ENCODE results near the gene ZNF678. TPM values are rescaled to one million over a fixed set of nuclear protein-coding genes. Genes with fewer than 3 reads are reported as not detected.
"Not testable (repeated sequence)": the region's sequence is repeated elsewhere in the genome, so short reads cannot be mapped to it uniquely, and the experiment has no call there.

Gene ZNF678
- total and polyA plus RNA-seq, 2 of the 4 experiments (the other 2 are of a cell fraction): 1.3 to 4.8 TPM

- POLR2A ChIA-PET (ENCODE audit: unreplicated experiment); H2AK9ac ChIP-seq (replicated peaks; ENCODE audit: low read depth, low read length, poor library complexity); H3K4ac ChIP-seq (ENCODE audit: low read depth, low read length): not testable (repeated sequence)
These were observed 138.3 kb downstream of the ZNF678 start for GRCh38 chr1:227701631-227702030.

More at GRCh38 chr1:227701631-227702030, 138.3 kb downstream of the ZNF678 start:
- intact Hi-C loops (cut with micrococcal nuclease); H4K91ac ChIP-seq (ENCODE audit: insufficient read depth, low read depth, low read length); H2BK15ac ChIP-seq (ENCODE audit: low read depth, low read length); H3K4me3 ChIP-seq (ENCODE audit: insufficient read depth, low read depth, low read length); H3K4me1 ChIP-seq (ENCODE audit: control insufficient read depth, insufficient read depth, low read length); H4K20me1 ChIP-seq (ENCODE audit: insufficient read depth, low read length); H3K27me3 ChIP-seq (ENCODE audit: control insufficient read depth, insufficient read depth, low read length); BruUV-seq (replicated peaks); dilution Hi-C loops (cut with HindIII; ENCODE audit: low sequenced_read_pairs, unreplicated experiment); H3K79me1 ChIP-seq (ENCODE audit: low read depth in 1 of 2, low read length in 2 of 2); H3K23ac ChIP-seq (ENCODE audit: low read depth, low read length); CTCF ChIA-PET; H3K9me1 ChIP-seq (ENCODE audit: insufficient read depth, low read length); H3K18ac ChIP-seq (ENCODE audit: low read depth, low read length); H2AK5ac ChIP-seq (ENCODE audit: low read depth, low read length); ATAC-seq (ENCODE audit: low read depth); H2AFZ ChIP-seq (replicated peaks; ENCODE audit: low read length, poor library complexity); H3K36me3 ChIP-seq (ENCODE audit: control insufficient read depth, insufficient read depth, low read length); H2BK20ac ChIP-seq (ENCODE audit: low read depth, low read length); H3K56ac ChIP-seq (ENCODE audit: extremely low read depth, insufficient read depth, low read length); in situ Hi-C loops (cut with MboI; ENCODE audit: low sequenced_read_pairs); H3K9ac ChIP-seq (ENCODE audit: low read depth, low read length); H3K27ac ChIP-seq (ENCODE audit: insufficient read depth, low read length); DNase-seq; H4K8ac ChIP-seq (ENCODE audit: low read depth in 2 of 2, low read length in 2 of 2); H2BK120ac ChIP-seq (ENCODE audit: low read depth, low read length); H3K14ac ChIP-seq (replicated peaks; ENCODE audit: low read depth, low read length); H2BK5ac ChIP-seq (ENCODE audit: low read depth, low read length, poor library complexity, severe bottlenecking); H3K9me3 ChIP-seq (ENCODE audit: control insufficient read depth, insufficient read depth, low read length); H3K4me2 ChIP-seq (ENCODE audit: low read depth, low read length); H4K5ac ChIP-seq (ENCODE audit: low read depth, low read length): not testable (repeated sequence)
- no CpG with 5 or more reads among the region's 1 CpG for WGBS, 2 experiments (ENCODE audit: extremely low coverage in 2 of 2, insufficient read length in 1 of 2)
